B cell (primary cell): ENCODE measurements around the gene MYCBP. TPM values are rescaled to one million over a fixed set of nuclear protein-coding genes. Genes with fewer than 3 reads are reported as not detected.

Experiments used
- ATAC-seq: fragments of 200-7000 bp; cut with Tn5 transposase; one replicate; pipeline ENCODE4 v1.10.0; 2021; ENCODE audit warnings: low read depth, mild to moderate bottlenecking, moderate number of reproducible peaks, moderate library complexity
- CTCF ChIA-PET: fragments of 350-600 bp; sonication (Branson Sonifier 250); formaldehyde crosslinking; loops from one replicate; lab custom pipeline; 2021; ENCODE audit warnings: antibody characterized with exemption, inconsistent platforms; lab: Charles Lee
- POLR2A ChIA-PET: fragments of 350-600 bp; sonication (Branson Sonifier 250); formaldehyde crosslinking; loops from one replicate; lab custom pipeline; 2021; ENCODE audit warnings: antibody characterized with exemption; lab: Charles Lee
- DNase-seq: peaks from one replicate; pipeline ENCODE4 v3.0.0; 2013
- H2AFZ ChIP-seq: 2 replicates; pipeline ENCODE4 v1.6.1; 2012; ENCODE audit warnings: mild to moderate bottlenecking, low read depth, low read length; ENCODE audit not compliant: insufficient read depth, poor library complexity, severe bottlenecking
- H3K27ac ChIP-seq, 2 donors: 1 replicate in 1 of 2; 2 replicates in 1 of 2; pipeline ENCODE4 v1.5.1; 2012 to 2013; ENCODE audit warnings: low read length in 2 of 2, mild to moderate bottlenecking in 2 of 2, moderate library complexity in 1 of 2
- H3K27me3 ChIP-seq, 4 experiments: fragments of 200-600 bp in 1 of 4; sonication (generic) in 1 of 4; replicated peaks in 1 of 4; 1 replicate in 2 of 4; 2 replicates in 2 of 4; pipeline versions ENCODE4 v1.6.1 to v1.7.0; 2013 to 2016; ENCODE audit warnings: low read length in 3 of 4, mild to moderate bottlenecking in 2 of 4, mixed read lengths in 1 of 4, moderate library complexity in 1 of 4; ENCODE audit not compliant: insufficient read depth in 4 of 4, control insufficient read depth in 3 of 4; ENCODE audit errors: control extremely low read depth in 1 of 4
- H3K36me3 ChIP-seq, 2 experiments: replicated peaks in 1 of 2; 1 replicate in 1 of 2; 2 replicates in 1 of 2; pipeline versions ENCODE4 v1.6.1 to v1.7.1; 2013; ENCODE audit warnings: low read length in 1 of 2; ENCODE audit not compliant: insufficient read depth in 2 of 2, control insufficient read depth in 1 of 2; ENCODE audit errors: control extremely low read depth in 1 of 2, extremely low read depth in 1 of 2
- H3K4me1 ChIP-seq, 2 donors: fragments of 200-600 bp in 1 of 2; sonication (generic) in 1 of 2; 1 replicate in 1 of 2; 2 replicates in 1 of 2; pipeline versions ENCODE4 v1.5.1 to v1.6.1; 2013 to 2017; ENCODE audit warnings: low read length in 2 of 2; ENCODE audit not compliant: control insufficient read depth in 2 of 2, insufficient read depth in 2 of 2
- H3K4me2 ChIP-seq: replicated peaks from 2 replicates; pipeline ENCODE3; 2012; ENCODE audit warnings: mild to moderate bottlenecking, low read depth, low read length; ENCODE audit not compliant: poor library complexity, severe bottlenecking
- H3K4me3 ChIP-seq, 5 experiments: fragments of 200-600 bp in 1 of 5; sonication (generic) in 1 of 5; 1 replicate in 3 of 5; 2 replicates in 2 of 5; pipeline versions ENCODE4 v1.5.1 to v1.7.0; 2011 to 2016; ENCODE audit warnings: low read length in 4 of 5, mild to moderate bottlenecking in 4 of 5, low read depth in 2 of 5, control low read depth in 1 of 5, moderate library complexity in 1 of 5; ENCODE audit not compliant: insufficient read depth in 1 of 5; ENCODE audit errors: control extremely low read depth in 1 of 5, extremely low read depth in 1 of 5
- H3K79me2 ChIP-seq: fragments of 200-600 bp; sonication (generic); one replicate; pipeline ENCODE4 v1.6.0; 2016; ENCODE audit warnings: low read length; ENCODE audit not compliant: control insufficient read depth, insufficient read depth
- H3K9ac ChIP-seq: fragments of 200-600 bp; sonication (generic); 2 replicates; pipeline ENCODE4 v1.6.1; 2017; ENCODE audit warnings: mild to moderate bottlenecking, low read length, moderate library complexity
- H3K9me3 ChIP-seq, 3 donors: one replicate each; pipeline versions ENCODE4 v1.6.1 to v1.7.1; 2013; ENCODE audit warnings: low read length in 2 of 3; ENCODE audit not compliant: control insufficient read depth in 2 of 3, insufficient read depth in 1 of 3; ENCODE audit errors: control extremely low read depth in 1 of 3
- H4K20me1 ChIP-seq: 2 replicates; pipeline ENCODE4 v1.6.0; 2012; ENCODE audit warnings: mild to moderate bottlenecking, low read length; ENCODE audit not compliant: insufficient read depth, control insufficient read depth, poor library complexity, severe bottlenecking
- H3K27ac Mint-ChIP-seq: one replicate; pipeline ENCODE4 v1.8.0; 2021; ENCODE audit warnings: mixed read lengths
- H3K27me3 Mint-ChIP-seq: one replicate; pipeline ENCODE4 v1.8.0; 2021; ENCODE audit warnings: mixed read lengths
- H3K4me1 Mint-ChIP-seq: one replicate; pipeline ENCODE4 v1.8.0; 2021; ENCODE audit warnings: mixed read lengths
- H3K4me3 Mint-ChIP-seq: one replicate; pipeline ENCODE4 v1.8.0; 2021; ENCODE audit warnings: mixed read lengths
- H3K9me3 Mint-ChIP-seq: one replicate; pipeline ENCODE4 v1.8.0; 2022; ENCODE audit warnings: mixed read lengths; ENCODE audit not compliant: insufficient read depth
- EZH2 ChIP-seq: IDR thresholded peaks from 2 replicates; pipeline ENCODE4 v1.6.1; 2012; ENCODE audit warnings: borderline replicate concordance, low read depth, mild to moderate bottlenecking, moderate library complexity, low read length; ENCODE audit not compliant: insufficient read depth, poor library complexity, severe bottlenecking
- WGBS: methylation state at CpG from one replicate; pipeline ENCODE4 v1.1.5; 2013; ENCODE audit warnings: missing lambda C conversion rate; ENCODE audit not compliant: insufficient coverage; 5-methylcytosine and 5-hydroxymethylcytosine counted together
- intact Hi-C: fragments of 100-400 bp; cut with micrococcal nuclease; formaldehyde crosslinking; loops from one replicate; pipeline ENCODE4 v1.10.0; 2022
- polyA plus RNA-seq: library from polyadenylated mRNA; depleted of rRNA; stranded (reverse); fragments of >200 nt; gene quantifications from 2 replicates; pipeline ENCODE4 v1.2.3, GENCODE V29; 2012
- total RNA-seq, 2 donors: library from RNA; stranded (reverse); fragments of 120-200 nt in 1 of 2; gene quantifications; 1 replicate in 1 of 2; 2 replicates in 1 of 2; pipeline versions ENCODE4 v1.2.3 to v1.2.4, GENCODE V29; 2013 to 2022
- TF ChIP-seq, protein P1 (sequence below): fragments of 200-600 bp; IDR thresholded peaks from one replicate; pipeline ENCODE4 v1.8.0; 2022; ENCODE audit warnings: antibody characterized with exemption, mild to moderate bottlenecking

Gene MYCBP
- total and polyA plus RNA-seq, 2 donors (not counting 1 experiment from before 2014, with no cell fraction given): 3.1 to 7.8 TPM

DNA sequence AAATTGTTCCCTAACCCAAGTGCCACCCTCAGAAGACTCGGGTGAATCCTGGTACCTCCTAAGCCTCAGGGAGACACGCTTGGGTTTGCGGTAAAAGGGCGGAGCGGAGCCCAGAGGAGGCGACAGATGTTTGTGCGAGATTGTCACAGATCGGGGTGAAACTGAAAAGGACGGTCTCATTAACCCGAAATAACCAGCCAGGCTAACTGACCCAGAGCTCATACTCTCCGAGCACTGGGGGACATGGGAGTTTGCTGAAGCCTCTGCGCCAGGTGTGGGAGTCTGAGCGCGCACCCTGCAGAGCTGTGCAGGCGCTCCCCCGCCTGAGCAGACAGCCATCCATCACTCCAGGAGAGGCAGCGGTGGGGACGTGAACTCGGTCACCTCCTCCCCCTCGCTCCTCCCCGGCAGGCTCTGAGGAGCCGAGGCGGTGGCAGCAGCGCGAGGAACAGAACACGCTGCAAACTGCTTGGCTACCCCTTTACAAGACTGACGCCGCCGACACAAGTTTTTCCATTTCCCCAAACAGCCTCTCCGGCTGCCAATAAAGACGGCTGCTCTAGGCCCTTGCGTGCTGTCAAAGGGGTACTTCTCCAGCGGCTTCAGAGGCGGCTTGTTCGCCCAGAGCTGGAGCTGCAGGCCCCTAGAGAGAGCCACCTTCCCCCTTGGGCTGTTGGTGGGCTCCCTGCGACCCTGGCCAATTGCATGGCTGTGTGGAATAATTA is 57.1 kb downstream of the MYCBP start:
- Histone ChIP-seq H3K27ac (no peak overlapping the region), H3K4me2 (no peak overlapping the region), H2AFZ (peak overlapping the region; percentile 47), H3K79me2 (no peaks in the 10 kb centered on the region), H3K27me3 (peaks cover 0 to 56% (median 43%) of the 10 kb centered on the region in 4 experiments), H4K20me1 (no peaks in the 10 kb centered on the region), H3K9ac (no peak overlapping the region), H3K4me1 (peaks cover 17 to 19% of the 10 kb centered on the region in 2 donors), H3K36me3 (no peaks in the 10 kb centered on the region), H3K9me3 (peaks cover 0 to 21% (median 5%) of the 10 kb centered on the region in 3 donors), H3K4me3 (no peak overlapping the region)
- intact Hi-C loops: no loop called here
- WGBS: 15% methylated on average over 35 of the region's 36 CpGs
- no peak for DNase-seq
- CTCF ChIA-PET: interaction anchor here (1.4 kb wide), 1 partner anchor 30 kb away, joined by 3 read pairs; no protein-coding TSS in a partner anchor
- ATAC-seq: no peak
- Mint-ChIP-seq H3K27me3 (peaks cover 84% of the 10 kb centered on the region), H3K9me3 (no peaks in the 10 kb centered on the region), H3K27ac (no peak overlapping the region), H3K4me1 (peaks cover 17% of the 10 kb centered on the region), H3K4me3 (peak overlapping the region; percentile 16)
- POLR2A ChIA-PET: no interaction called here
- TF ChIP-seq, protein P1, sequence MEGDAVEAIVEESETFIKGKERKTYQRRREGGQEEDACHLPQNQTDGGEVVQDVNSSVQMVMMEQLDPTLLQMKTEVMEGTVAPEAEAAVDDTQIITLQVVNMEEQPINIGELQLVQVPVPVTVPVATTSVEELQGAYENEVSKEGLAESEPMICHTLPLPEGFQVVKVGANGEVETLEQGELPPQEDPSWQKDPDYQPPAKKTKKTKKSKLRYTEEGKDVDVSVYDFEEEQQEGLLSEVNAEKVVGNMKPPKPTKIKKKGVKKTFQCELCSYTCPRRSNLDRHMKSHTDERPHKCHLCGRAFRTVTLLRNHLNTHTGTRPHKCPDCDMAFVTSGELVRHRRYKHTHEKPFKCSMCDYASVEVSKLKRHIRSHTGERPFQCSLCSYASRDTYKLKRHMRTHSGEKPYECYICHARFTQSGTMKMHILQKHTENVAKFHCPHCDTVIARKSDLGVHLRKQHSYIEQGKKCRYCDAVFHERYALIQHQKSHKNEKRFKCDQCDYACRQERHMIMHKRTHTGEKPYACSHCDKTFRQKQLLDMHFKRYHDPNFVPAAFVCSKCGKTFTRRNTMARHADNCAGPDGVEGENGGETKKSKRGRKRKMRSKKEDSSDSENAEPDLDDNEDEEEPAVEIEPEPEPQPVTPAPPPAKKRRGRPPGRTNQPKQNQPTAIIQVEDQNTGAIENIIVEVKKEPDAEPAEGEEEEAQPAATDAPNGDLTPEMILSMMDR: no peak
- TF ChIP-seq EZH2: no peak

DNA sequence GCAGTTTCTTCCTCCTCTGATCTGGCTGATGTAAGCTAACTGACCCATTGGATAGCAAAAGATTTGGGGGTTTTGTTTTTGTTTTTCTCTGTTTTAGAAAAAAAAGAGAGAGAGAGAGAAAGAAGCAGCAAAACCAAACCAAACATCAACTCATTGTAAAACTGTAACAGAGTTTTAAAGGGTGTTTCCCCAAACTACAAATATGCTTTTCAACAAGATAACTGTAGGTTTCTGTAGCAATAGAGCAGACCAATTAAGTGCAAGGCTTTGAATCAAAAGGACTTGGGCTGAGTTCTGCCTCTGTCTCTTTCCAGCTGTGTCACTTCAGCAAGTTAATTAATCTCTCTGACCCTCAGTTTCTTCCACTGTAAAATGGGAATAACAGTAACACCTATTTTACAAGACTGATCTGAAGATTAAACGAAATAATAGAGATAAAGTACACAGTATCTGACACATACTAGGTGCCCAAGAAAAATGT is 58.1 kb downstream of the MYCBP start:
- no CpG with 5 or more reads among the region's 1 CpG for WGBS
- no peak for TF ChIP-seq EZH2
- TF ChIP-seq, protein P1: no peak
- Mint-ChIP-seq H3K27ac (no peak overlapping the region), H3K4me3 (no peak overlapping the region), H3K4me1 (peaks cover 17% of the 10 kb centered on the region), H3K9me3 (no peaks in the 10 kb centered on the region), H3K27me3 (peaks cover 84% of the 10 kb centered on the region)
- POLR2A ChIA-PET: no interaction called here
- H3K36me3 ChIP-seq: no peaks in the 10 kb centered on the region
- CTCF ChIA-PET: no interaction called here
- no peak overlapping the region for H3K4me2 ChIP-seq
- DNase-seq: no peak
- no peak for ATAC-seq
- peaks cover 0 to 57% (median 37%) of the 10 kb centered on the region in 4 experiments for H3K27me3 ChIP-seq
- no peak overlapping the region for H2AFZ ChIP-seq
- no peak overlapping the region for H3K4me3 ChIP-seq
- H3K4me1 ChIP-seq: peaks cover 17 to 19% of the 10 kb centered on the region in 2 donors
- H3K9me3 ChIP-seq: peaks cover 0 to 21% (median 5%) of the 10 kb centered on the region in 3 donors
- intact Hi-C loops: no loop called here
- H3K9ac ChIP-seq: no peak overlapping the region
- no peaks in the 10 kb centered on the region for H3K79me2 ChIP-seq
- H3K27ac ChIP-seq: no peak overlapping the region
- no peaks in the 10 kb centered on the region for H4K20me1 ChIP-seq
